ENCODE results near the gene PDLIM7.

PDLIM7 gene

GRCh38 chr5:177434942-177435738 lies 62.3 kb downstream of the PDLIM7 start:
- H3K9me3 ChIP-seq (ENCODE audit: control insufficient read depth in 2 of 2, low read length in 2 of 2) = no peaks in the 10 kb centered on the region
- H3K27ac ChIP-seq (ENCODE audit: low read depth in 2 of 2, low read length in 2 of 2) = no peak overlapping the region
- H3K27me3 ChIP-seq (ENCODE audit: control insufficient read depth in 2 of 2, insufficient read depth in 2 of 2, low read length in 2 of 2) = no peaks in the 10 kb centered on the region
- H3K36me3 ChIP-seq (ENCODE audit: control insufficient read depth in 2 of 2, insufficient read depth in 2 of 2, low read length in 2 of 2) = peaks cover 50 to 70% of the 10 kb centered on the region in 2 donors
- H3K4me1 ChIP-seq (ENCODE audit: control insufficient read depth in 2 of 2, insufficient read depth in 2 of 2, low read length in 2 of 2) = peaks cover 7 to 30% of the 10 kb centered on the region in 2 donors
- no peak overlapping the region for H3K4me3 ChIP-seq (ENCODE audit: low read length in 2 of 2)
- H3K9ac ChIP-seq (ENCODE audit: low read depth in 1 of 2, low read length in 2 of 2) = no peak overlapping the region

- no peak overlapping the region for H3K4me3 ChIP-seq (ENCODE audit: low read length in 2 of 2)
- H3K9me3 ChIP-seq (ENCODE audit: control insufficient read depth in 2 of 2, low read length in 2 of 2) = no peaks in the 10 kb centered on the region
- H3K4me1 ChIP-seq (ENCODE audit: control insufficient read depth in 2 of 2, insufficient read depth in 2 of 2, low read length in 2 of 2) = peaks cover 10 to 34% of the 10 kb centered on the region in 2 donors
- H3K27me3 ChIP-seq (ENCODE audit: control insufficient read depth in 2 of 2, insufficient read depth in 2 of 2, low read length in 2 of 2) = no peaks in the 10 kb centered on the region
- no peak overlapping the region for H3K27ac ChIP-seq (ENCODE audit: low read depth in 2 of 2, low read length in 2 of 2)
- no peak overlapping the region for H3K9ac ChIP-seq (ENCODE audit: low read depth in 1 of 2, low read length in 2 of 2)
- H3K36me3 ChIP-seq (ENCODE audit: control insufficient read depth in 2 of 2, insufficient read depth in 2 of 2, low read length in 2 of 2) = peaks cover 50 to 71% of the 10 kb centered on the region in 2 donors
Observed at GRCh38 chr5:177434437-177434836, 63.0 kb downstream of the PDLIM7 start.

DNA sequence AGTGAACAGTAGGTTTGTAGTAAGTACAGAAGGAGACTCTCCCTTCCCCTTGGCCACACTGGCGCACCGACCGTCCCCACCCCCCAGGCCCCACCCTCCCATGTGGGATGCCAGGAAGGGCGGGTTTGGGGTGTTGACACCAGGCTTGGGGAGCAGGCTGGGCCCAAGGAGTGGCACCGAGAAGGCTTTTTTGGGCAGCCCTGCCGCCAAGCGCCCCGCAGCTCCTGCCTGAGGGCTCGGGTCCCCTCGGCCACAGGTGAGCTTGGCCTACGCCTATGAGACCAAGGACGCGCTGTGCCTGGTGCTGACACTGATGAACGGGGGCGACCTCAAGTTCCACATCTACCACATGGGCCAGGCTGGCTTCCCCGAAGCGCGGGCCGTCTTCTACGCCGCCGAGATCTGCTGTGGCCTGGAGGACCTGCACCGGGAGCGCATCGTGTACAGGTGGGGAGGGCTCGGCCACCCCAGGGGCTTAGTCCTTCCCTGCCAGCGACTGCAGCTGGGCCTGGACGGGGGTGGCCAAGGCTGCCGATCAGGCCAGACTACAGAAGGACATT lies 63.7 kb downstream of the PDLIM7 start:
- Histone ChIP-seq H3K36me3 (ENCODE audit: control insufficient read depth in 2 of 2, insufficient read depth in 2 of 2, low read length in 2 of 2) (peaks cover 50 to 71% of the 10 kb centered on the region in 2 donors), H3K27me3 (ENCODE audit: control insufficient read depth in 2 of 2, insufficient read depth in 2 of 2, low read length in 2 of 2) (no peaks in the 10 kb centered on the region), H3K9me3 (ENCODE audit: control insufficient read depth in 2 of 2, low read length in 2 of 2) (no peaks in the 10 kb centered on the region), H3K27ac (ENCODE audit: low read depth in 2 of 2, low read length in 2 of 2) (no peak overlapping the region), H3K4me1 (ENCODE audit: control insufficient read depth in 2 of 2, insufficient read depth in 2 of 2, low read length in 2 of 2) (peaks cover 13 to 37% of the 10 kb centered on the region in 2 donors), H3K9ac (ENCODE audit: low read depth in 1 of 2, low read length in 2 of 2) (no peak overlapping the region), H3K4me3 (ENCODE audit: low read length in 2 of 2) (no peak overlapping the region)
